Measurements from ENCODE around the gene NPBWR2.

NPBWR2 gene, protein sequence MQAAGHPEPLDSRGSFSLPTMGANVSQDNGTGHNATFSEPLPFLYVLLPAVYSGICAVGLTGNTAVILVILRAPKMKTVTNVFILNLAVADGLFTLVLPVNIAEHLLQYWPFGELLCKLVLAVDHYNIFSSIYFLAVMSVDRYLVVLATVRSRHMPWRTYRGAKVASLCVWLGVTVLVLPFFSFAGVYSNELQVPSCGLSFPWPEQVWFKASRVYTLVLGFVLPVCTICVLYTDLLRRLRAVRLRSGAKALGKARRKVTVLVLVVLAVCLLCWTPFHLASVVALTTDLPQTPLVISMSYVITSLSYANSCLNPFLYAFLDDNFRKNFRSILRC

DNA sequence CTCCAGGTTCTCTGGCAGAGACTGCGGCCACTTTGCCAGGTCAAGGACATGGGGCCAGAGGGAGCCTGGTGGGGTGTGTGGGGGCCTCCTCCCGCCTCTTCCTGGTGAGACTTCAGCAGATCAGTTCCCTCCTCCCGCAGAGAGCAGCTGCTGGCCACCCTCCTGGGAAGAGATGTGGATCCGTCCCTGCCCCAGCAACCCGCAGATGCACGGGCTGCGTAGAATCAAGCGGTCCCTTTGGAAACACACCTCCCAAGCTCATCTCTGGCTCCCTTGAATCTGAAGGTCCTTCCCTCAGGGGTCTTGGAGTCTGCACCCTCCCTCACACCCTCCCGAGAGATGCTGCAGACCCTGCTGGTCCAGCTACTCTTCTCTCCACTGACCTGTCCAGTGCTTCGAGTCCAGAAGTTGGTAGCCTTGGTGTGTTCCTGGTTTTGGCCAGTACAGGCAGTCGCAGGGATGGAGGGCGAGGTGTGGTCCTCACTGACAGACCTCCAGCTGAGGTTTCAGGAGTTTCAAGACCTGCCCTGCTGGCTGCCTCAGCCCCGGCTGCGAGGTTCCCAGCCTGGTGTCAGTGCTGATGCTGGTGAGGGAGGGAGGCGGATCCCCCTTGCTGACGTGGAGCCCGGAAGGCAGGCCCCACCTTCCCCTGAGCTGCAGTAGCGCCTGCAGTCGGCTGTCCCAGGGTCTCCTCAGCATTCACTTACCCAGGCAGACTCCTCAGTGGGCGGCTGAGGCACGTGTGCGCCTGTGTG lies at the start of gene NPBWR2:
Gene NPBWR2, minus strand, starts transcription at position 585 of the 755 bp plus-strand sequence. CDS start 734 bp downstream, outside the sequence.
- no peak for DNase-seq (ENCODE audit: low spot score)

GRCh38 chr20:64156136-64156885 lies 48.9 kb upstream of the NPBWR2 start:
- no peak for DNase-seq (ENCODE audit: low spot score)

DNA sequence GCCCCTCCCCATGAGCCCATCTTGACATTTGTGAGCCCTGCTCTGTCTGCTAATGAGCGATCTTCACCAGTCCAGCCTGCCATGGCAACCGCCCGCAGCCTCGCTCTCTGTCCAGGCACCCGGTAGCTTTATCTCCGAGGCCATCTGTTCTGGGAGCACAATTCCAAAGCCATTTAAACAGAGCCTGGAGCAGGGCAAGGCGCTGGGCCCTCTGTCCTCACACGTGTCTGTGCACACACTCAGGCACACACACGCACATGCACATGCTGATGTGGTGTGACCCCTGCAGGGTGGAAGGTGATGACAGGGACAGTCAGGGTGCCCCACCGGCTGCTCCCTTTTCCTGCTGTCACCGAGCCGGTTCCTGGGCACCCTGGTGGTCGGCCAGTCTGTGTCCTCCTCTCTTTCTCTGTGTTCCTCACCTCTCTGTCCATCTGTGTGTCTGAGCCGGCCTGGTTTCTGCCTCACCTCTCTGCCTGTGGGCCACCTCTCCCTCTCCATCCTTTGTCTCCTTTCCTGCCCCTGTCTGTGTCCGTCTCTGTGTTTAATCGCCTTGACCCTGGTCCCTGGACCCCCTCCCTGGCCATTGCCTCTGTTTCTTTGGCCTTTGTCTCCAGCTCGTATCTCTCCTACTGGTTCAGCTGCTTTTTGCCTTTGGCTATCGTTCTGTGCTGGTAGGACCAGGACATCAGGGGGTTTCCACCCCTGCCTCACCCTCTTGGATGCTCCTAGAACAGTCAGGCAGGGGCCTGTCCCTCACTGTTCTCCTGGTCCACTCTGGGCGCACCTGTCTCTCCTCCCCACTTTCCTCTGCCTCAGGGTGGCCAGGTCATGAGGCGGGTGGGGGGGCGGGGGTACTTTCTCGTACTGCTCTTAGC lies 48.1 kb upstream of the NPBWR2 start:
- no peak for DNase-seq (ENCODE audit: low spot score)

DNA sequence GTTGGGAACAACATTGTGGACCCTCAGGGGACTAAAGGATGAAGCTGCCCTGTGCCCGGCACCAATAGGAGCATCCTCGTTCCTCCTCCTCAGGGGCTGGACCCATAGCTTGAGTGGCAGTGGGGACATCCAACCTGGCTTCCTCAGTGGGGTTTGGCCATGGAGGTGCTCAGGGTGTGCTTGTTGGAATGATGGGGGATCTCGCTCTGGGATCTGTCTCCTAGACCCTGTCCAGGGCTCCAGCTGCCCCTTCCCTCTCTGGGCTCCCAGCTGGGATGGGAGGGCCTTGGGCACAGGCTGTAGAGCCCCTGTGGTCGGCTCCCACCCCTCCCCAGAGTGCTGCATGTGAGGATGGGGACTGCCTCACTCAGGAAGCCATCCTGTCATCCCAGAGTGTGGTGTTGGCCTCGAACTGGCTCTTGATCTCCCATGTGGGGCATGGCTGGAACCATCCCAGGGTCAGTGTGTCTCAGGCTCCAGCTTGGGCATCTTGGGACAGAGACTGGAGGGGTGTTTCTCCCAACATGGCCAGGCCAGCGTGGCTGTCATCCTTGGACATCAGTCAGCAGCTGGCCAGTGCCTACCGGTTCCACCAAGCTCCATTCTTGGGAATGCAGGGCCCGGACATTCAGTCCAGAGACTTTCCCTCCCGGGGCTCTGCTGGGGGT lies 47.4 kb upstream of the NPBWR2 start:
- DNase-seq (ENCODE audit: low spot score): no peak

GRCh38 chr20:64153861-64154589 lies 46.7 kb upstream of the NPBWR2 start:
- DNase-seq (ENCODE audit: low spot score): no peak

GRCh38 chr20:64153410-64153809 lies 46.0 kb upstream of the NPBWR2 start:
- DNase-seq (ENCODE audit: low spot score): no peak

DNA sequence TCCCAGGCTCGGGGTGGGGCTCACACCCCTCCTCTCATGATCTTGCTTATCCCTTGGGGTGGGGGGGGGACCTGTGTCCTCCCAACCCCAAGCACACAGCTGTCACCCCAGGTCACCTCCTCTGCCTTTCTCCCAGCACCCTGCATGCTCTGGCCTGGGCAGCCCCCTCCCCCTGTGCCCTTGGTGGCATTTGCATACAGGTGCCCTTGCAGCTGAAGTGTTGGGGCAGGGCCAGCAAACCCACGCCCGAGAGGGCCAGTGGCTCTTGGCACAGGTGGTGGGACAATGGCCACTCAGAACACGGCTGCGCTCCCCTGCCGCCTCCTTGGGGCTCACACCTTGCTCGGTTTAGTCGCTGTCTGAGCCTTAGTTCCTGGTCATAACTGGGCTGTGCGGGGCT lies 45.5 kb upstream of the NPBWR2 start:
- no peak for DNase-seq (ENCODE audit: low spot score)

DNA sequence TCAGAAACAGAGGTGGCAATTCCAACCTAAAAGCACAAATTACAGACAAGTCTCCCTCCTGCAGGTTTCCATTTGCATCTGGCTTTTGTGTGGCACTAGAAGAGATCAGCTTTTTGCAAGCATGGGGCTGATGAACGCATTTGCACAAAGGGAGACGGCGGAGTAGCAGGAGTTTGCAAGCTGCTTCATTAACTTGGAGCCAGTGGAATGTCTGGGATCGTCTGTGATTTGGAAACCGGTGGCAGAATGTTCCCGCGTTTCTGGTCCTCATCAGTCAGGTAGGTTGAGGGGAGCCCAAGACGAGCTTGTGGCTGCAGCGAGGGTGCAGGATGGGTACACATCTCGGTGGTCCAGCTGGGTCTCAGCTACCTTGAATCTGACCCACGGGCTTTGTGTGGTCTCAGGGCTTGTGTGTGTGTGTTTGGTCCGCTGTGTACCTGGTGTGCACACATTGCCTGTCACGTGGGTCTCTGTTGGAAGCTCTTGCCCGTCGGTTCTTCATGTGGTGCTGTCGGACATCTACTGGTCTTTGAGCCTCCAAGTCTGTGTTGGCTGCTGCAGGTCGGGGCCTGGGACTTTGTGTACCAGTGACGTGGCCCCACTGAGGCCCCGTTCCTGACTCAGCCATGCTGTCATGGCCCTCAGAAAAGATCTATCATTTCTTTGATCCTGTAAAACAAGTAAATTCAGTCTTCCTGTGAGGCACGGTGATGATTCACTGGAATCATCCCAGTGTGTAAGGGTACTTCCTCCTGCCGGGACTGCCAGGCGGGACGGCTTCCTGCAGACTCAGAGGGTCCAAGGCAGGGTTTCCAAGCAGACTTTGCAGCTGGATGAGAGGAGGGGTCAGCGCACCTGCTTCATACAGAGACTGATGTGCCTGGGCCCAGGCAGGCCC lies 44.5 kb upstream of the NPBWR2 start:
- DNase-seq (ENCODE audit: low spot score): no peak

- DNase-seq (ENCODE audit: low spot score): no peak
These were observed 43.6 kb upstream of the NPBWR2 start for GRCh38 chr20:64150756-64151632.

DNA sequence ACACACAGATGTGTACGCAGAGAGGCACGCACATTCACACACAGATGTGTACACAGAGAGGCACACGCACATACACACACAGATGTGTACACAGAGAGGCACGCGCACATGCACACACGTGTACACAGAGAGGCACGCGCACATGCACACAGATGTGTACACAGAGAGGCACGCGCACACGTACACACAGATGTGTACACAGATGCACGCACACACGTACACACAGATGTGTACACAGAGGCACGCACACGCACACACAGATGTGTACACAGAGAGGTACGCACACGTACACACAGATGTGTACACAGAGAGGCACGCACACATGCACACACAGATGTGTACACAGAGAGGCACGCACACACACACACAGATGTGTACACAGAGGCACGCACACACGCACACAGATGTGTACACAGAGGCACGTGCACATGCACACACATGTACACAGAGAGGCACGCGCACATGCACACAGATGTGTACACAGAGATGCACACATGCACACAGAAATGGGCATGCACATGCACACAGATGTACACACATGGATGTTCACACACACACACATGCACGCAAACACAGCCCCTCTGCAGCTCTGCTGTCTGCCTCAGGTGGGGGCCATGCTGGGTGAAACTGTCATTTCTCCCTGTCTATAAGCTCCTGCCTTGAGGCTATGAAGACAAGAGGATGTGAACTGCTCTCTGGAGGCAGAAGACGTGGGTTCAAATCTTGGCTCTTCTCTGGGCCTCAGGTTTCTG lies 42.6 kb upstream of the NPBWR2 start:
- no peak for DNase-seq (ENCODE audit: low spot score)

DNA sequence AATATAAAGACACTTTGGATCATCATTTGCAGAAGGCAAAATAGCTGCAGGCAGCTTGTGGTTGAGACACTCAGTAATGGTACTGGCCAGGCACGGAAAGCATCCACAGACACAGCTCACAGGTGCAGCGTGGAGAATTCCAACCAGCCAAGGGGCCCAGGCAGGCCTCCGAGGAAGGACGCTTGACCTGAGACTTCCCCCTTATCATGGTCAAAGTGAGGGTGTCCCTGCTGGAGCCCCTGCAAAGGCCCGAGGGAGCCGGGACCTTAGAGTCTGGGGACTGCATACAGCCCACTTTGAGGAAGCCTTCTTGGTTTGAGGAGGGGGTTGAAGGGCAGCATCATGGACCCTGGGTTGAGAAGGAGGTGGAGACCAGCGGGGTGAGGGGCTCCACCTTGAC lies 41.8 kb upstream of the NPBWR2 start:
- no peak for DNase-seq (ENCODE audit: low spot score)

DNA sequence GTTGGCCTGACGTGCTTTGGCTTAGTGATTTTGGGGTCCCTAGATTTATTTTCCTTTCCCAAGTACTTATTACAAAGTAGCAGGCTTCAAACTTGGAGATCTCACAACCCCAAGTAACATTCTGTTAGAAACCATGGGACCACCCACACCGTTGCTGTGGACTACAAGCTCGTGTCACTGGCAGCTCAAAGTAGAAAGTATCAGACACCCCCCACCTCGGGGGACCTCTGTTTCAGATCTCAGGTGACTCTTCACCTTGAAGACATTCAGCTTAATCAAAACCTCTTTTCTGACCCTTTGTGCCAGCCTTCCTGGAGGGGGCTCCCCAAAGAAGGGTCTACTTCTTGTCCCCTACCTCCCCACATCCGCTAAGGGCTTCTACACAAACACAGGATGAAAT lies 41.2 kb upstream of the NPBWR2 start:
- no peak for DNase-seq (ENCODE audit: low spot score)

- DNase-seq (ENCODE audit: low spot score): no peak
These were observed 39.6 kb upstream of the NPBWR2 start for GRCh38 chr20:64146936-64147477.

DNA sequence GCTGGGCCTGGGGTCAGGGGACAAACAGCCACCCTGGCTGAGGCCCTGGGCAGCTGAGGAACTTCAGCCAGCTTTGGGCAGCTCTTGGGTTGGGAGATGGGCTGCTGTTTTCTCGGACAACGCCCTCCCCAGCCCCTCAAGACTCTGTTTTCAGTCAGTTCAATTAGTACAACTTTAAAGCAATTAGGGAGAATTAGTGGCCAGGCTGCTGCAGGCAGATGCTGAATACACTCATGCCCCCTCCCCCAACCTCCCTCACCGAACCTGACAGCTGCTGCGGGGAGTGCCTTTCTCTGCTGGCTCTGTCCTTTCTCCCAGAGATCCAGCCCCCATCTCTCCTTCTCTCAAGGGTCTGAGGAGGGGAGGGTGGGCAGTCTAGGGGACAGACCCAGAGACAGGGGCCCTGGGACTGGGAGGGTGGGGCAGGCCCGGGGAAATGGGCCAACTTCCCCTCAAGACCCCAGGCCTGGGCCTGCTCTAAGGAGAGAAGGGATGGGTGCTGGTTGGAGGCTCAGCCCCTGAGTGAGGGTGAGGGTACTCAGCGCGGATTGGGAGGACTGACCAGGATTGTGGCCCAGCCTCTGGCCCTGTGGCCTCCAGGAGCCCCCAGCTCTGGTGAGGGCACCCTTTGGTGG lies 39.1 kb upstream of the NPBWR2 start:
- no peak for DNase-seq (ENCODE audit: low spot score)

DNA sequence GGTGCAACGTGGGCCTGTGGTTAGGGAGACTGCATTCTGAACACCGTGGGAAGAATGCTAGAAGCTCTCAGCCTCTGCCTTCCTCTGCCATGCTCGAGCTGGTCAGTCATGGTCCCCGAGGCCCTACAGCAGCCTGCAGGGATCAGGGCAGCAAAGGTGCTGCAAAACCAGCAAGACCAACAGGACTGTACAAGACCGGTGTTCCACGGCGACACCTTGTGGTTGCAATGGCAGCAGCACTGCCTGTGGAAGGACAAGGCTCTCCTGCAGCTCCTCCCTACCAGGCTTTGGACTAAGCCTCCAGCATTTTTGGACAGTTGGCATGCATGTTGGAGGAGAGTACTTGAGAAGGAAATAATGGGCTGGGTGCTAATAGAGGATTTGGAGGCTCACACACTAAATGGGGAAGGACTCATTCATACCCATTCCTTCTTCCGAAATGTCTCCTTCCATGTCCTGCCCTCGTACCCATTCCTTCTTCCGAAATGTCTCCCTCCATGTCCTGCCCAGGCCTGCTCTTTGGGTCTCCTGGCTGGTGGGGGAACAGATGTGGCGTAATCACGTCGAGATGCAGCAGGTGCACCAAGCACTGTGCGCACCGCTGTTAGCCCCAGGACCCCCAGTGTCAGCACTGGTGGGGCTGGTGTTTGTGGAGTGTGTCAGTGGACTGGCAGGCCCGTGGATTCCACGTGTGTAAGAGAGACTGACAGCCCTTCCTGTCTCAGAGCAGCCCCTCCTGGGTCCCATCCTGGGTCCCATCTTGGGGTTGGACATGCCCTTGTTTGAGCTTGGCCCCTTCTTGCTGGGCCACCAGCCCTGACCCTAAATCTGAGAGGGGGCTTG lies 38.3 kb upstream of the NPBWR2 start:
- DNase-seq (ENCODE audit: low spot score): no peak
